NB4 (cell line): Measurements from ENCODE around the gene CTCFL.

Source experiments
- CTCF ChIP-seq: IDR thresholded peaks from one replicate; pipeline ENCODE4 v1.5.1; 2012; ENCODE audit warnings: low read depth, low read length
- MYC ChIP-seq: IDR thresholded peaks from 2 replicates; pipeline ENCODE4 v1.6.1; 2011; ENCODE audit warnings: low read depth, low read length

GRCh38 chr20:57508381-57508780, 16.6 kb downstream of the CTCFL start:
- TF ChIP-seq CTCF (no peak), MYC (no peak)
